HG03108 (cell line): Measurements from ENCODE around the gene MAP2K5.
"Not testable (repeated sequence)": the region's sequence is repeated elsewhere in the genome, so short reads cannot be mapped to it uniquely, and the experiment has no call there.

ENCODE experiments used
- ATAC-seq: cut with Tn5 transposase; IDR thresholded peaks from one replicate; pipeline ENCODE4 v1.9.1; 2021; ENCODE audit warnings: moderate library complexity; ENCODE audit not compliant: unreplicated experiment

Gene MAP2K5

GRCh38 chr15:67646847-67647246 is 104.3 kb downstream of the MAP2K5 start:
- ATAC-seq: no peak

DNA sequence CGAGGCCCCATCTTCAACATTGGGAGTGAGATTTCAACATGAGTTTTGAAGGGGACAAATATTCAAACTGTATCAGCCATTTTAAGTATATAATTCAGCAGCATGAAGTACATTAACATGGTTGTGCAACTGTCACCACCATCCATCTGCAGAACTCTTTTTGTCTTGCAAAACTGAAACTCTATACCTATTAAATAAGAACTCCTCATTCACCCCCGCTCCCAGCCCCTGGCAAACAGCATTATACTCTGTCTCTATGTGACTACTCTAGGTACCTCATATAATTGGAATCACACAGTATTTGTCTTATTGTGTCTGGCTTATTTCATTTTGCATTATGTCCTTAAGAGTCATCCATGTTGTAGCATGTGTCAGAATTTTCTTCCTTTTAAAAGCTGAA is 110.1 kb downstream of the MAP2K5 start:
- no peak for ATAC-seq

GRCh38 chr15:67660446-67660845 is 117.9 kb downstream of the MAP2K5 start:
- ATAC-seq: no peak

GRCh38 chr15:67660874-67661606 is 118.5 kb downstream of the MAP2K5 start:
- no peak for ATAC-seq

GRCh38 chr15:67670647-67671305 is 128.3 kb downstream of the MAP2K5 start:
- no peak for ATAC-seq

DNA sequence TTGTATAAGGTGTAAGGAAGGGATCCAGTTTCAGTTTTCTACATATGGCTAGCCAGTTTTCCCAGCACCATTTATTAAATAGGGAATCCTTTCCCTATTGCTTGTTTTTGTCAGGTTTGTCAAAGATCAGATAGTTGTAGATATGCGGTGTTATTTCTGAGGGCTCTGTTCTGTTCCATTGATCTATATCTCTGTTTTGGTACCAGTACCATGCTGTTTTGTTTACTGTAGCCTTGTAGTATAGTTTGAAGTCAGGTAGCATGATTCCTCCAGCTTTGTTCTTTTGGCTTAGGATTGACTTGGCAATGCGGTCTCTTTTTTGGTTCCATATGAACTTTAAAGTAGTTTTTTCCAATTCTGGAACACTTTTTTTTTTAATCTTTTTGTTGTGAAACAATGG is 130.3 kb downstream of the MAP2K5 start:
- not testable (repeated sequence) for ATAC-seq

GRCh38 chr15:67674983-67675382 is 132.5 kb downstream of the MAP2K5 start:
- ATAC-seq: no peak

DNA sequence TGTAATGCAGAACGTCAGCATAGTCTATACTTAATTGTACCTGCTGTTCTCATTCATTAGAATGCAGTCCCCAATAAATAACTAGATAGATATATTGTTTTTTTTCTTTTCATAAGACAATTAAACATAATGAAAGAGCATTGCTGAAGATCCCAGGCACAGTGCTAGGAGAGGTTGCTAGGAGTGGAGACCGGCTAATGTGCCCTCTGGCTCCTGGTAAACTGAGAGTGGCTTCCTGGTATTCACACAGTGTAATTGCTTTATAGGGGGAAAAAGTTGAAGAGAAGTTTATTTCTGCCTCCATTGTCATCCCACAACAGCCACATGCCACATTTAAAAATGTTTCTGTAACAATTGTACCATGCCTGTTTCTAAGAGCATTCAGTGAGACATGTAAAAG is 135.6 kb downstream of the MAP2K5 start:
- ATAC-seq: no peak

DNA sequence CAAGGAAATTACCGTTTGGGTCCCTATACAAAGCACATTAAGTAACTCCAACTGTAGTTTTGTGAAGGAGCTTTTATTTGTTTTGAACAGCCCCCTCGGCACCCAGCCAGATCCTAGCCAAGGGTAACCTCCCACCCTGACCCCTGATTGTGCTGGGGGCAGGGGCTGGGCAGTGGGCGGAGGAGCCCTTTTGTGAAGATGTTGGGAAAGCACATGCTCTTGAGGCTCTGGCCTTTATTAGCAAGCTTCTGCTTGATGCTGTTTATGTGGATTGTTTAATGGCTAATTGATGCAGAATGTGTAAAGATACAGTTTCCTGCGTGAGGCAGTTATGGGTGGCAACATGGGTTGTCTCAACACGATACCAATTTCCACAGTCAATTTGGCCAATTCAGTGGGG is 136.5 kb downstream of the MAP2K5 start:
- no peak for ATAC-seq

DNA sequence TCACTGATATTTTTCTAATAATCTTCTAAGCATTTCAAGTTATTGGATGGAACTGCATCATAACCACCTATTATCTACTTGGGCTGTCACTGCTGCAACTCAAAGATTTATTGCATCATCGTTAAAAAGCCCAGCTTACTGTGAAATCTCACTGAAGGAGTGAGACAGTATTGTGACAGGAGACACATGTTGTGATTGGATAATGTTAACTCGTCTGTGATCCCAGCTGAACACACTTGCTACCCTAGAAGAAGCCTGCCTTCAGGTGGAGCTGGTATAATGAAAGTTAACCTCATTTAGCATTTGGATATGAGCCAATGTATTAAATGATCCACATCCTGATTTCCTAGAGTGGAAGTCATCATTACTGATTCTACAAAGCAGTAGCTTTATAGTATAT is 138.1 kb downstream of the MAP2K5 start:
- no peak for ATAC-seq

GRCh38 chr15:67685008-67685599 is 142.6 kb downstream of the MAP2K5 start:
- ATAC-seq: no peak

- ATAC-seq: no peak
Measured at GRCh38 chr15:67685716-67686115, 143.2 kb downstream of the MAP2K5 start.

DNA sequence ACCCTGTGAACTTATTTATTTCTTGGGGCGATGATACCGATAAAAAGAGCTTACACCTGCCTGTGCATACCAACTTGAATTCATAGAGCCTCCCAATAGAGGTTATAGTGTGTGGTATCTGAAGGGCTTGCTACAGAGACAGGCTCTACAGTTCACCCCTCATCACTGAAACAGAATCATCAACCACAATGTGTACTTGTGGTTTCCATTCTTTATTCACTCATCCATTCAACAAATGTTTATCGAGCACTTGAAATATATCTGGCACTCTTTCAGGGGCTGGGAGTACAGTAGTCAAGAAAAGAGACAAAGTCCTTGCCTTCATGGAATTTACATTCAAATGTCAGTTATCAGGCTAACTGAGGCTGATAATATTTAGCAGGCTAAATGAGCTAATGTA is 148.4 kb downstream of the MAP2K5 start:
- no peak for ATAC-seq

DNA sequence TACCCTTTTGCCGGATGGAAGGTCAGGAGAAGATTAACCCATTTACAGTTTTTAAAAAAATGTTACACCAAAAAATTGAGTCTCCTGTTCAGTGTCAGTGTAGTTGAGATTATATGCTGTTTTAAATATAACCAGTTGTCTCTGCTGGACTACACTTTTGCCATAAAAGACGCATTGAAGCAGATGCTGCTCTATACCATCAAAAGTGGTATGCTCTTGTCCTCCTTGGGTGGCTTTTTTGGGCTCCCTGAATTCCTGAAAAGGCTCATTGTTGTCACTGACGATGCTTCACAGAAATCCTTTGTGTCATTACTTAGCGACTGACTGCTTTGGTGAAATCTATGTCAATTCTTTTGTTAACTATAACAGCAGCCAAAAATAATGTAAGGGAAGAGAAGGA is 148.9 kb downstream of the MAP2K5 start:
- ATAC-seq: no peak

DNA sequence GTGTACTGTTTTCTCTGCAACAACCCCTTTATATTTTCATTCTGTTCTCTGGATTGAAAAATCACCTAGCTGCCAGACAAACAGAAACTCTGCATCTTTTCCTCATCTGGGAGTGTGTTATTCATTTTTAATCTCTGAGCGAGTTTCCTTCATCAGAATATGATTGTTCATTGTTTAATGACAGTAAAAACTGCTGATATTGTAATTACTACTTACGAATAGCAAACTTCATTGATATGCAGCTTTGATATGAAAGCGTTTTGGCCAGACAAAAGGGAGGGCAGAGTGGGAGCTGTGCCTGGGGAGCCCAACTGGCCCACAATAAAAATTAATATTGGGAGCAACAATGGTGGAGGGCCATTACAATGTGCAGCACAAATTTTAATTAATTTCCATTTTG is 150.1 kb downstream of the MAP2K5 start:
- no peak for ATAC-seq

GRCh38 chr15:67696087-67696486 is 153.6 kb downstream of the MAP2K5 start:
- ATAC-seq: no peak

DNA sequence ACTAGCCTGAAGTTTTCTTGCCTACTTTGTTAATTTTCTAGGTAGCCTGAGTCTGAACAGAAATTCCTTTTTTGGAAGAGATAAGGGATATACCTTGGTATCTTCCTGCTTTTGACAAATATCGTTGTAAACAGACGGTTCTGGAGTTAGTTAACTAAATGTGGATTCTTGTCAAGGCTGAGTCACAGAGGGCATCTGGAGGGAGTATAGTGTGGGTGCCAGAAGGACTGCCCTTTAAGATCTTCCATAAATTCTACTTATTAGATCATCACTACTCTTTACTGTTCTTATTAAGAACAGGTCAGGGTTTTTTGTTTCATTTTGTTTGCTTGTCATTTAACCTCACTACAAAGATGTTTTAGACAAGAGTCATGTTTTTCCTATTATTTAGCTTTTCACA is 157.5 kb downstream of the MAP2K5 start:
- ATAC-seq: no peak

- ATAC-seq: no peak
Measured at GRCh38 chr15:67701669-67702068, 159.2 kb downstream of the MAP2K5 start.

- ATAC-seq: no peak
Measured at GRCh38 chr15:67707520-67708283, 165.2 kb downstream of the MAP2K5 start.

DNA sequence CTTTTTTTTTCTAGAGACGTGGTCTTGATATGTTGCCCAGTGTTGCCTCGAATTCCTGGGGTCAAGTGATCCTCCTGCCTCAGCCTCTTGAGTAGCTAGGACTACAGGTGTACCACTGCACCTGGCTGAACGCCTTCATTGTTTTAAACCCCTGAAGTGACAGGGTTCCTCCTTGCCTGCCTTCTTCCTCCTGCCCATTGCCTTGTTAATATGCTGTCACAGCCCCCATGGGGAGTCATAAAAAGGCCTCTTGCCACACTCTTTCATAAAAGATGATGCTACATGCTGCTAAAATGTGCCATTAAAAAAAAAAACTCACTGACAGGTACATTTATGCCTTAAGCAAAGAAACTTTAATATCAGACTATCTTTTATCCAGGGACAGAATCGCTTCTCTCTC is 166.0 kb downstream of the MAP2K5 start:
- no peak for ATAC-seq

DNA sequence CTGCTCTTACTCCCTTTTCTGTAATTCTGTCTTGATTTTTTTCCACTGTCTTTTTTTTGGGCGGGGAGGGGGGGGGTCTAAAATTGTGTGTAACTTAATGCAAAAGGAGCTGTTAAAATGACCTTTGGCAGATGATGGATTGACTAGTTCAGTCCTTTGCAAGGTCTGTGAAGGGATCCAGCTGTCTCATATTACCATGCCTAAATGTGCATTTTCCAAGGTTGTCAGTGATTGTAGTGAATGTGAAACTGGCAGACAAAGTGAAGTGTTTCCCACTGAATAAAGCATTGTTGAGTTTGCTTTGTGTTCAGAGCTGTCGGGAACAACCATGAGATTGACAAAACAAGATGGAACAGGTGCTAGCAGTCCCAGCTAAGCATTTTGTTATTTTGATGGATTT is 172.7 kb downstream of the MAP2K5 start:
- ATAC-seq: no peak

- ATAC-seq: no peak
Measured at GRCh38 chr15:67716171-67716570, 173.7 kb downstream of the MAP2K5 start.
